Measurements from ENCODE around the gene LRBA. TPM values are rescaled to one million over a fixed set of nuclear protein-coding genes. Genes with fewer than 3 reads are reported as not detected.
A peak's percentile ranks its signal among the peaks of the same experiment; 100 is the strongest.
"Not testable (repeated sequence)": the region's sequence is repeated elsewhere in the genome, so short reads cannot be mapped to it uniquely, and the experiment has no call there.

Gene LRBA, protein sequence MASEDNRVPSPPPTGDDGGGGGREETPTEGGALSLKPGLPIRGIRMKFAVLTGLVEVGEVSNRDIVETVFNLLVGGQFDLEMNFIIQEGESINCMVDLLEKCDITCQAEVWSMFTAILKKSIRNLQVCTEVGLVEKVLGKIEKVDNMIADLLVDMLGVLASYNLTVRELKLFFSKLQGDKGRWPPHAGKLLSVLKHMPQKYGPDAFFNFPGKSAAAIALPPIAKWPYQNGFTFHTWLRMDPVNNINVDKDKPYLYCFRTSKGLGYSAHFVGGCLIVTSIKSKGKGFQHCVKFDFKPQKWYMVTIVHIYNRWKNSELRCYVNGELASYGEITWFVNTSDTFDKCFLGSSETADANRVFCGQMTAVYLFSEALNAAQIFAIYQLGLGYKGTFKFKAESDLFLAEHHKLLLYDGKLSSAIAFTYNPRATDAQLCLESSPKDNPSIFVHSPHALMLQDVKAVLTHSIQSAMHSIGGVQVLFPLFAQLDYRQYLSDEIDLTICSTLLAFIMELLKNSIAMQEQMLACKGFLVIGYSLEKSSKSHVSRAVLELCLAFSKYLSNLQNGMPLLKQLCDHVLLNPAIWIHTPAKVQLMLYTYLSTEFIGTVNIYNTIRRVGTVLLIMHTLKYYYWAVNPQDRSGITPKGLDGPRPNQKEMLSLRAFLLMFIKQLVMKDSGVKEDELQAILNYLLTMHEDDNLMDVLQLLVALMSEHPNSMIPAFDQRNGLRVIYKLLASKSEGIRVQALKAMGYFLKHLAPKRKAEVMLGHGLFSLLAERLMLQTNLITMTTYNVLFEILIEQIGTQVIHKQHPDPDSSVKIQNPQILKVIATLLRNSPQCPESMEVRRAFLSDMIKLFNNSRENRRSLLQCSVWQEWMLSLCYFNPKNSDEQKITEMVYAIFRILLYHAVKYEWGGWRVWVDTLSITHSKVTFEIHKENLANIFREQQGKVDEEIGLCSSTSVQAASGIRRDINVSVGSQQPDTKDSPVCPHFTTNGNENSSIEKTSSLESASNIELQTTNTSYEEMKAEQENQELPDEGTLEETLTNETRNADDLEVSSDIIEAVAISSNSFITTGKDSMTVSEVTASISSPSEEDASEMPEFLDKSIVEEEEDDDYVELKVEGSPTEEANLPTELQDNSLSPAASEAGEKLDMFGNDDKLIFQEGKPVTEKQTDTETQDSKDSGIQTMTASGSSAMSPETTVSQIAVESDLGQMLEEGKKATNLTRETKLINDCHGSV (N-terminal part only)
- 27.4 and 38.4 TPM in 2 replicates for total RNA-seq

DNA sequence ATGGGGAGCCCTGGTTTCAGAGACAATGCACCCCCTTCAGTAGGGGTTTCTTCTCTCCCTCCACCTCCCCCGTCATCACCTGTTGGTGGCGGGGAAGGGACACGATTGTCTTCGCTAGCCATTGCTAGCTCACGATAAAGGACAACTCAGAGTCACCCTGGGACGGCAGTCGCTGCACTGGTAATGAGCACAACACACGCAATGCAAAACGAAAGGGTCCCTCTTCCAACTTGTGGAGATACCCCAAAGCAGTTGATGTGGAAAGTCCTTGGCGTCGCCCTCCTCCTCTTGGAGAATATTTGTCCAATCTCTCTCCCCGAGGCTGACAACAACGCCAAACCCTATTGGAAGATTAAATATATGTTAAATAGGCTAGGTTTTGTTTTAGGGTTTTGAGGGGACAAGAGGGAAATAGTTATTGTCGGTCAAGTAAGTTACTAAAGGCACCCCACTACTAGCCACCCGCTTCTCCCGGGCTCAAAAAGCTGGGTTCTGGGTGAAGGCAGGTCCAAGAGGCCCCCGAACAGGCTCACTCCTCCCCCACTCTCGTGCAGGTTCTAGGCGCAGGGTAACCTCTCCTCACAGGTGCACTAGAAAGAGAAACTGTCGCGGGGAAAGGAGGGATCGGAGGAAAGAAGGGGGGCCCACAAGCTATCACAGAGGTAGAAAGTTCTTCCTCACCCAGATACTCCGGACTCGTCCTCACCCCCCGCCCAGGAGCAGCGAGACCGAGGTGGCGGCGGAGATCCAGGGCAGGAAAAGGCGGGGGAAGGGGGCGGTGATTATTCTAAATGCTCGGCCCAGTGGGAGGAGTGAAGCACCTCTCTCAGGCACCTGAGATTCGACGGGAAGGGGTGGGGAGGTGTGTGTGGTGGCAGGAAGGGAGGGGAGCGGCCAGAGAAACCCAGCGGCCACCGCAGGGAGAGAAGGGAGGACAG is at the start of gene LRBA:
TSS of gene LRBA (minus strand) at position 764 of the 938 bp plus-strand sequence. CDS start at position 122, 642 bp downstream.
- TF ChIP-seq, protein P1, sequence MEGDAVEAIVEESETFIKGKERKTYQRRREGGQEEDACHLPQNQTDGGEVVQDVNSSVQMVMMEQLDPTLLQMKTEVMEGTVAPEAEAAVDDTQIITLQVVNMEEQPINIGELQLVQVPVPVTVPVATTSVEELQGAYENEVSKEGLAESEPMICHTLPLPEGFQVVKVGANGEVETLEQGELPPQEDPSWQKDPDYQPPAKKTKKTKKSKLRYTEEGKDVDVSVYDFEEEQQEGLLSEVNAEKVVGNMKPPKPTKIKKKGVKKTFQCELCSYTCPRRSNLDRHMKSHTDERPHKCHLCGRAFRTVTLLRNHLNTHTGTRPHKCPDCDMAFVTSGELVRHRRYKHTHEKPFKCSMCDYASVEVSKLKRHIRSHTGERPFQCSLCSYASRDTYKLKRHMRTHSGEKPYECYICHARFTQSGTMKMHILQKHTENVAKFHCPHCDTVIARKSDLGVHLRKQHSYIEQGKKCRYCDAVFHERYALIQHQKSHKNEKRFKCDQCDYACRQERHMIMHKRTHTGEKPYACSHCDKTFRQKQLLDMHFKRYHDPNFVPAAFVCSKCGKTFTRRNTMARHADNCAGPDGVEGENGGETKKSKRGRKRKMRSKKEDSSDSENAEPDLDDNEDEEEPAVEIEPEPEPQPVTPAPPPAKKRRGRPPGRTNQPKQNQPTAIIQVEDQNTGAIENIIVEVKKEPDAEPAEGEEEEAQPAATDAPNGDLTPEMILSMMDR (IDR thresholded peaks at IDR 0.05; ENCODE audit: insufficient read depth, low read depth, low read length), result no peak
- H3K4me3 ChIP-seq (ENCODE audit: low read depth, low read length), result peak within 1 kb of the TSS; percentile 98
- DNase-seq (ENCODE audit: low read depth), result peak; percentile 32

GRCh38 chr4:151063143-151063542 is 48.1 kb upstream of the LRBA start:
- not testable (repeated sequence) for DNase-seq (ENCODE audit: low read depth); H3K4me3 ChIP-seq (ENCODE audit: low read depth, low read length)

GRCh38 chr4:151055539-151055938 is 40.5 kb upstream of the LRBA start:
- TF ChIP-seq, protein P1 (IDR thresholded peaks at IDR 0.05; ENCODE audit: insufficient read depth, low read depth, low read length), result no peak
- no peak for DNase-seq (ENCODE audit: low read depth)
- H3K4me3 ChIP-seq (ENCODE audit: low read depth, low read length), result no peak overlapping the region

DNA sequence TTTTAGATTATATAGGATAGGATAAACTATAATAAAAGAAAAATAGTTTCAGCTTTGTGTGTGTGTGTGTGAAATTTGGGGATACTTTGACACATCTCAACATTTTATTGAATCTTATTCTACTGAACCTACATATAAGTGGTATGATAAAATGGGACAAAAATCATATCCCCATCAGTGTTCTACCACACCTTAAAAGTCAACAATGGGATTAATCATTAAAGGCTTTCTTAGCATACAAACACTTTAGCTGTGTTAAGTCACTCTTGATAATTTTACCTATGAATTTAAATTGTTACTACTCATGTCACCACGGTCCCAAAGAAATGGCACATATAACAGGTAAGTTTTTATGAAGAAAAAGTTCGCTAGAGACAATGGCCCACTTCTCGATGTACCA is 37.7 kb upstream of the LRBA start:
- TF ChIP-seq, protein P1 (IDR thresholded peaks at IDR 0.05; ENCODE audit: insufficient read depth, low read depth, low read length), result no peak
- H3K4me3 ChIP-seq (ENCODE audit: low read depth, low read length), result no peak overlapping the region
- DNase-seq (ENCODE audit: low read depth), result no peak

DNA sequence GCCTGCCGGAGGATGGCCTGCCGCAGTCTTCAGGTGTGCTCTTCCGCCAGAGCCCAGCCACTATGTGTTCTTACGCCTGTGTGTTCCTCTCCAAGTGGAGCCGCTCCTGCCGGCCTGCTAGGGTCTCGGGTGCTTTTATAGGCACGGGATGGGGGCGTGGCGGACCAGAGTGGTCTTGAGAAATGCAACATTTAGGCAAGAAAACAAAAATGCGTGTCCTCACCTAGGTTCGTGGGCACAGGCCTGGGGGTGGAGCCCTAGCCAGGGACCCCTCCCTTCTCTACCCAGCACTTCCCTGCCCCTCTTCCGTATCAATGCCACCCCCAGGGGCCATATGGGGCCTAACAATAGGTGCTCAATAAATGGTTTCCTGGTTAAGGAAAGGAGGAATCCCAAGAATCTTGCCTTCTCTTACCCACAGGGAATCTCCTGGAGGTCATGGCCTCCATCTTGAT is 34.4 kb upstream of the LRBA start:
- no peak for DNase-seq (ENCODE audit: low read depth)
- no peak overlapping the region for H3K4me3 ChIP-seq (ENCODE audit: low read depth, low read length)
- TF ChIP-seq, protein P1 (IDR thresholded peaks at IDR 0.05; ENCODE audit: insufficient read depth, low read depth, low read length), result no peak

DNA sequence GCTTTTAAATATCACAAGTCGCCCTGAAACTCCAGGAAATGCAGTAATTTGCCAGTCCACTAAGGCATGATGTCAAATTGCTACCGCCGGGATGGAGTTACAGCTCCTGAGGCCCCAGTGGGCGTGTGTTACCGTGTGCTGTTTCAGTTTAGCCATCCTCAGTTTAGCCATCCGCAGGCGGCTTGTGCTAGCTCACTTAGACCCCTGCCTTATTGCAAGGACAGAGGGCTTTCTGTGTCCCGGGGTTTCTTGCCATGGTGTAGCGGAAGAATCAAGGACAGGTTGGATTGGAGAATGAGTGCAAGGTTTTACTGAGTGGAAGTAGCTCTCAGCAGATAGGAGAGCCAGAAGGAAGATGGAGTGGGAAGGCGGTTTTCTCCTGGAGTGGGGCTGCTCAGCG is 33.8 kb upstream of the LRBA start:
- H3K4me3 ChIP-seq (ENCODE audit: low read depth, low read length), result no peak overlapping the region
- TF ChIP-seq, protein P1 (IDR thresholded peaks at IDR 0.05; ENCODE audit: insufficient read depth, low read depth, low read length), result no peak
- DNase-seq (ENCODE audit: low read depth), result no peak

All from fibroblast of villous mesenchyme (primary cell).